ENCODE data around the gene CLASP1.

DNA sequence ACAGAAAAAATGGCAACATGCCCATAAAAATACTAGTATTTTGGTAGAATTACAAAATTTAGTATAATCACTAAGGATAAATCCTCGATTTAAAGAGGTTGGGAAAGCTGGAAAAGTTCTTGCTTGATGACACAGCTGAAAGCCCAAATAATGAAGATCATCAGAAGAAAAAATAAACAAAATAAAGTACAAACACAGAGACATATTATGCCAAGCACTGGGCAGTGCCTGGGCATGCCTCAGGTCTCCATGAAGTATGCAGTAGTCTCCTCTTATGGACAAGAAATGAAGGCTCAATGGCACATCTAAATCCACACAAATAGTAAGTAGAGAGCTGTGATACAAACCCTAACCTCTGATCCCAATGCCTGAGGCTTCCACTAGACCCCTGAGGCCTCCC is 60.9 kb downstream of the CLASP1 start:
- TF ChIP-seq, protein P1, sequence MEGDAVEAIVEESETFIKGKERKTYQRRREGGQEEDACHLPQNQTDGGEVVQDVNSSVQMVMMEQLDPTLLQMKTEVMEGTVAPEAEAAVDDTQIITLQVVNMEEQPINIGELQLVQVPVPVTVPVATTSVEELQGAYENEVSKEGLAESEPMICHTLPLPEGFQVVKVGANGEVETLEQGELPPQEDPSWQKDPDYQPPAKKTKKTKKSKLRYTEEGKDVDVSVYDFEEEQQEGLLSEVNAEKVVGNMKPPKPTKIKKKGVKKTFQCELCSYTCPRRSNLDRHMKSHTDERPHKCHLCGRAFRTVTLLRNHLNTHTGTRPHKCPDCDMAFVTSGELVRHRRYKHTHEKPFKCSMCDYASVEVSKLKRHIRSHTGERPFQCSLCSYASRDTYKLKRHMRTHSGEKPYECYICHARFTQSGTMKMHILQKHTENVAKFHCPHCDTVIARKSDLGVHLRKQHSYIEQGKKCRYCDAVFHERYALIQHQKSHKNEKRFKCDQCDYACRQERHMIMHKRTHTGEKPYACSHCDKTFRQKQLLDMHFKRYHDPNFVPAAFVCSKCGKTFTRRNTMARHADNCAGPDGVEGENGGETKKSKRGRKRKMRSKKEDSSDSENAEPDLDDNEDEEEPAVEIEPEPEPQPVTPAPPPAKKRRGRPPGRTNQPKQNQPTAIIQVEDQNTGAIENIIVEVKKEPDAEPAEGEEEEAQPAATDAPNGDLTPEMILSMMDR (IDR thresholded peaks at IDR 0.05), result no peak
- TF ChIP-seq POLR2A (IDR thresholded peaks at IDR 0.05), result no peak
